Caco-2 (cell line): Measurements from ENCODE around the gene APAF1. TPM values are rescaled to one million over a fixed set of nuclear protein-coding genes. Genes with fewer than 3 reads are reported as not detected.
A peak's percentile ranks its signal among the peaks of the same experiment; 100 is the strongest.

Experiments used
- BruUV-seq: library from RNA; stranded (reverse); fragments of 400-500 nt; replicated peaks from 2 replicates; lab custom pipeline; 2021; lab: Mats Ljungman, UMichigan
- CTCF ChIA-PET: fragments of 300-600 bp; sonication (Branson Sonifier 250); formaldehyde crosslinking; loops from one replicate; lab custom pipeline; 2022; ENCODE audit warnings: antibody characterized with exemption; lab: Charles Lee
- POLR2A ChIA-PET: fragments of 300-600 bp; sonication (Branson Sonifier 250); formaldehyde crosslinking; loops from one replicate; lab custom pipeline; 2022; ENCODE audit warnings: antibody characterized with exemption; lab: Charles Lee
- DNase-seq, 2 experiments: peaks; one replicate each; pipeline versions ENCODE4 v3.0.0 to v3.0.0-alpha.2; 2020 to 2022
- H3K27me3 ChIP-seq: replicated peaks from 2 replicates; pipeline ENCODE4 v1.6.0; 2011; ENCODE audit warnings: low read length; ENCODE audit not compliant: control insufficient read depth, insufficient read depth
- H3K36me3 ChIP-seq: 2 replicates; pipeline ENCODE4 v1.5.1; 2011; ENCODE audit warnings: low read length; ENCODE audit not compliant: control insufficient read depth, insufficient read depth
- H3K4me1 ChIP-seq: fragments of 250-450 bp; sonication (Bioruptor Pico); 2 replicates; pipeline ENCODE4 v1.5.1; 2020; ENCODE audit warnings: mild to moderate bottlenecking
- H3K4me3 ChIP-seq: 2 replicates; pipeline ENCODE4 v1.5.1; 2011; ENCODE audit warnings: low read depth, mild to moderate bottlenecking, control low read depth, low read length
- H3K9me3 ChIP-seq: fragments of 250-450 bp; sonication (Bioruptor Pico); 2 replicates; pipeline ENCODE4 v1.5.1; 2020; ENCODE audit warnings: mild to moderate bottlenecking, moderate library complexity
- H3K27ac Mint-ChIP-seq: one replicate; pipeline ENCODE4 v1.8.0; 2022; ENCODE audit warnings: mixed read lengths; ENCODE audit not compliant: unreplicated experiment
- H3K27me3 Mint-ChIP-seq: one replicate; pipeline ENCODE4 v1.8.0; 2022; ENCODE audit warnings: mixed read lengths; ENCODE audit not compliant: insufficient read depth, unreplicated experiment
- H3K36me3 Mint-ChIP-seq: one replicate; pipeline ENCODE4 v1.8.0; 2022; ENCODE audit warnings: mild to moderate bottlenecking, mixed read lengths; ENCODE audit not compliant: insufficient read depth, unreplicated experiment
- H3K4me1 Mint-ChIP-seq: one replicate; pipeline ENCODE4 v1.8.0; 2022; ENCODE audit warnings: low read depth, mixed read lengths; ENCODE audit not compliant: unreplicated experiment
- H3K4me3 Mint-ChIP-seq: one replicate; pipeline ENCODE4 v1.8.0; 2022; ENCODE audit warnings: mild to moderate bottlenecking, moderate library complexity, mixed read lengths; ENCODE audit not compliant: unreplicated experiment
- H3K9me3 Mint-ChIP-seq: one replicate; pipeline ENCODE4 v1.8.0; 2022; ENCODE audit warnings: mixed read lengths; ENCODE audit not compliant: unreplicated experiment
- CTCF ChIP-seq, 2 experiments: fragments of 200-600 bp in 1 of 2; IDR thresholded peaks; 1 replicate in 1 of 2; 2 replicates in 1 of 2; pipeline versions ENCODE4 v1.5.1 to v1.8.0; 2011 to 2022; ENCODE audit warnings: antibody characterized with exemption in 1 of 2, control low read depth in 1 of 2, inconsistent platforms in 1 of 2, low read depth in 1 of 2, low read length in 1 of 2, mild to moderate bottlenecking in 1 of 2, moderate library complexity in 1 of 2; ENCODE audit not compliant: insufficient read depth in 1 of 2, severe bottlenecking in 1 of 2, unreplicated experiment in 1 of 2
- intact Hi-C: fragments of 100-400 bp; cut with micrococcal nuclease; formaldehyde crosslinking; loops from one replicate; pipeline ENCODE4 v1.10.0; 2022; ENCODE audit not compliant: unreplicated experiment
- total RNA-seq: library from RNA; stranded (reverse); gene quantifications from 2 replicates; pipeline ENCODE4 v1.2.3, GENCODE V29; 2022

APAF1 gene
- total RNA-seq, 1 experiment from 2014 or later = 13.4 TPM

GRCh38 chr12:98721204-98721702, 76.2 kb downstream of the APAF1 start:
- no peaks in the 10 kb centered on the region for H3K4me1 Mint-ChIP-seq
- no peak overlapping the region for H3K27ac Mint-ChIP-seq
- no peak for TF ChIP-seq CTCF (IDR thresholded peaks at IDR 0.05; ENCODE audit: insufficient read depth in 1 of 2, low read depth in 1 of 2, low read length in 1 of 2, severe bottlenecking in 1 of 2, unreplicated experiment in 1 of 2)

GRCh38 chr12:98724384-98725155, 79.5 kb downstream of the APAF1 start:
- Histone ChIP-seq H3K9me3 (no peaks in the 10 kb centered on the region), H3K4me3 (no peak overlapping the region), H3K27me3 (no peaks in the 10 kb centered on the region), H3K36me3 (0 out of 2 replicates have a peak, but pooled peaks cover 3% of the 10 kb centered on the region), H3K4me1 (no peaks in the 10 kb centered on the region)
- no peaks in the 10 kb centered on the region for H3K4me1 Mint-ChIP-seq
- no peaks in the 10 kb centered on the region for H3K27me3 Mint-ChIP-seq
- no peaks in the 10 kb centered on the region for H3K9me3 Mint-ChIP-seq
- H3K27ac Mint-ChIP-seq = no peak overlapping the region
- ChIA-PET POLR2A (no interaction called here), CTCF (interaction anchor here (1.6 kb wide), 1 partner anchor 274 kb away, joined by 7 read pairs; no protein-coding TSS in a partner anchor)
- intact Hi-C loops = no loop called here
- no peak overlapping the region for H3K4me3 Mint-ChIP-seq
- no peak for TF ChIP-seq CTCF (IDR thresholded peaks at IDR 0.05; ENCODE audit: insufficient read depth in 1 of 2, low read depth in 1 of 2, low read length in 1 of 2, severe bottlenecking in 1 of 2, unreplicated experiment in 1 of 2)
- H3K36me3 Mint-ChIP-seq = peaks cover 12% of the 10 kb centered on the region
- DNase-seq = no peak
- no TSS peak for BruUV-seq

More at GRCh38 chr12:98721204-98721702, 76.2 kb downstream of the APAF1 start:
- Histone ChIP-seq H3K4me1 (no peaks in the 10 kb centered on the region), H3K27me3 (no peaks in the 10 kb centered on the region), H3K36me3 (no peaks in the 10 kb centered on the region), H3K9me3 (no peaks in the 10 kb centered on the region), H3K4me3 (no peak overlapping the region)
- no peak for DNase-seq
- Mint-ChIP-seq H3K36me3 (peaks cover 21% of the 10 kb centered on the region), H3K9me3 (no peaks in the 10 kb centered on the region), H3K27me3 (no peaks in the 10 kb centered on the region), H3K4me3 (no peak overlapping the region)
- CTCF ChIA-PET = no interaction called here
- intact Hi-C loops = no loop called here
- POLR2A ChIA-PET = no interaction called here
- no TSS peak for BruUV-seq

- H3K36me3 ChIP-seq = 0 out of 2 replicates have a peak, but pooled peaks cover 3% of the 10 kb centered on the region
- intact Hi-C loops = loop anchor here (1.0 to 2.0 kb wide), 4 partner anchors 17 to 273 kb away; no protein-coding TSS in a partner anchor
- no TSS peak for BruUV-seq
- no peak overlapping the region for H3K27ac Mint-ChIP-seq
- H3K4me1 ChIP-seq = no peaks in the 10 kb centered on the region
- H3K27me3 ChIP-seq = no peaks in the 10 kb centered on the region
- H3K9me3 ChIP-seq = no peaks in the 10 kb centered on the region
- no peak overlapping the region for H3K4me3 Mint-ChIP-seq
- peak; percentile 60 to 68 for DNase-seq
- no peaks in the 10 kb centered on the region for H3K9me3 Mint-ChIP-seq
- H3K27me3 Mint-ChIP-seq = no peaks in the 10 kb centered on the region
- H3K4me3 ChIP-seq = no peak overlapping the region
- no peaks in the 10 kb centered on the region for H3K4me1 Mint-ChIP-seq
- POLR2A ChIA-PET = no interaction called here
- peaks cover 12% of the 10 kb centered on the region for H3K36me3 Mint-ChIP-seq
- CTCF ChIA-PET = interaction anchor here (1.6 kb wide), 1 partner anchor 273 kb away, joined by 7 read pairs; no protein-coding TSS in a partner anchor
- peak; percentile 51 to 71 for TF ChIP-seq CTCF (IDR thresholded peaks at IDR 0.05; ENCODE audit: insufficient read depth in 1 of 2, low read depth in 1 of 2, low read length in 1 of 2, severe bottlenecking in 1 of 2, unreplicated experiment in 1 of 2)
These were observed 80.6 kb downstream of the APAF1 start for GRCh38 chr12:98725476-98726247.
